HL-60 (cell line): ENCODE data around the gene TENM4.

ENCODE experiments used
- CTCF ChIP-seq: IDR thresholded peaks from one replicate; pipeline ENCODE4 v1.5.1; 2011; ENCODE audit warnings: low read length, control low read depth, inconsistent platforms; ENCODE audit not compliant: insufficient read depth
- GABPA ChIP-seq: IDR thresholded peaks from 2 replicates; pipeline ENCODE4 v1.6.1; 2012; ENCODE audit warnings: low read depth

- TF ChIP-seq CTCF: no peak
- no peak for TF ChIP-seq GABPA
These were observed 630.2 kb downstream of the TENM4 start for GRCh38 chr11:78810559-78811009.
